Endothelial cell of umbilical vein (primary cell): ENCODE data around the gene GCNT1. TPM values are rescaled to one million over a fixed set of nuclear protein-coding genes. Genes with fewer than 3 reads are reported as not detected.

Experiments
- BruUV-seq: library from RNA; stranded (reverse); fragments of 400-500 nt; replicated peaks from 2 replicates; lab custom pipeline; 2021; lab: Mats Ljungman, UMichigan
- CTCF ChIA-PET: fragments of 300-600, 350-600 bp; sonication (Branson Sonifier 250); formaldehyde crosslinking; loops from one replicate; lab custom pipeline; 2021; ENCODE audit warnings: antibody characterized with exemption, inconsistent platforms; lab: Charles Lee
- POLR2A ChIA-PET: fragments of 300-600, 350-600 bp; sonication (Branson Sonifier 250); formaldehyde crosslinking; loops from one replicate; lab custom pipeline; 2021; ENCODE audit warnings: antibody characterized with exemption, inconsistent platforms; lab: Charles Lee
- DNase-seq: peaks from one replicate; pipeline ENCODE4 v3.0.0-alpha.2; 2011; ENCODE audit warnings: low read depth, low spot score
- FAIRE-seq: peaks from 2 replicates; lab custom pipeline; 2011; peaks lifted over from hg19 to GRCh38; lab: Jason Lieb, UNC
- H2AFZ ChIP-seq: 2 replicates; pipeline ENCODE4 v1.6.0; 2012; ENCODE audit warnings: low read depth, low read length, control low read depth, inconsistent platforms
- H3K27ac ChIP-seq: 2 replicates; pipeline ENCODE4 v1.5.1; 2011; ENCODE audit warnings: low read depth, mild to moderate bottlenecking, control low read depth, low read length, moderate library complexity; ENCODE audit not compliant: insufficient read depth
- H3K27me3 ChIP-seq, 2 experiments: 2 replicates each; pipeline versions ENCODE4 v1.6.0 to v1.6.1; 2011; ENCODE audit warnings: low read length in 2 of 2, mixed read lengths in 1 of 2; ENCODE audit not compliant: control insufficient read depth in 2 of 2, insufficient read depth in 2 of 2
- H3K36me3 ChIP-seq, 2 experiments: 2 replicates in 1 of 2; 3 replicates in 1 of 2; pipeline ENCODE4 v1.5.1; 2011; ENCODE audit warnings: low read length in 2 of 2, mild to moderate bottlenecking in 1 of 2, moderate library complexity in 1 of 2; ENCODE audit not compliant: control insufficient read depth in 2 of 2, insufficient read depth in 2 of 2; ENCODE audit errors: extremely low read depth in 1 of 2
- H3K4me1 ChIP-seq: 3 replicates; pipeline ENCODE4 v1.5.1; 2011; ENCODE audit warnings: mild to moderate bottlenecking, low read length; ENCODE audit not compliant: control insufficient read depth, insufficient read depth; ENCODE audit errors: extremely low read depth
- H3K4me2 ChIP-seq: 2 replicates; pipeline ENCODE4 v1.6.1; 2011; ENCODE audit warnings: low read length, control low read depth, mixed read lengths; ENCODE audit not compliant: insufficient read depth
- H3K4me3 ChIP-seq, 3 experiments: fragments of 200-600 bp in 1 of 3; sonication (generic), shearing (Covaris generic) in 1 of 3; replicated peaks in 1 of 3; 2 replicates each; pipeline ENCODE4 v1.5.1; 2011 to 2016; ENCODE audit warnings: control low read depth in 3 of 3, low read length in 3 of 3, mild to moderate bottlenecking in 2 of 3, inconsistent platforms in 1 of 3, low read depth in 1 of 3, moderate library complexity in 1 of 3; ENCODE audit not compliant: insufficient read depth in 1 of 3
- H3K79me2 ChIP-seq: 2 replicates; pipeline ENCODE4 v1.6.0; 2012; ENCODE audit warnings: low read length, inconsistent platforms; ENCODE audit not compliant: control insufficient read depth, insufficient read depth
- H3K9ac ChIP-seq: replicated peaks from 2 replicates; pipeline ENCODE3; 2011; ENCODE audit warnings: low read length, control low read depth; ENCODE audit not compliant: insufficient read depth; ENCODE audit errors: extremely low read depth
- H3K9me1 ChIP-seq: replicated peaks from 3 replicates; pipeline ENCODE4 v1.6.0; 2011; ENCODE audit warnings: mild to moderate bottlenecking, low read length; ENCODE audit not compliant: control insufficient read depth, insufficient read depth; ENCODE audit errors: extremely low read depth
- H3K9me3 ChIP-seq: replicated peaks from 2 replicates; pipeline ENCODE4 v1.5.1; 2012; ENCODE audit warnings: low read length, inconsistent platforms; ENCODE audit not compliant: control insufficient read depth, insufficient read depth
- H4K20me1 ChIP-seq: replicated peaks from 2 replicates; pipeline ENCODE3; 2011; ENCODE audit warnings: mild to moderate bottlenecking, low read length; ENCODE audit not compliant: control insufficient read depth, insufficient read depth; ENCODE audit errors: extremely low read depth
- EZH2 ChIP-seq: IDR thresholded peaks from 2 replicates; pipeline ENCODE4 v1.6.1; 2012; ENCODE audit warnings: borderline replicate concordance, low read depth, mild to moderate bottlenecking, moderate library complexity, low read length, inconsistent platforms; ENCODE audit not compliant: severe bottlenecking
- FOS ChIP-seq: IDR thresholded peaks from 2 replicates; pipeline ENCODE4 v1.6.1; 2011; ENCODE audit warnings: mild to moderate bottlenecking, low read length, moderate library complexity, borderline replicate concordance; ENCODE audit not compliant: insufficient read depth
- GATA2 ChIP-seq: IDR thresholded peaks from 2 replicates; pipeline ENCODE4 v1.7.0; 2011; ENCODE audit warnings: low read depth, mild to moderate bottlenecking, moderate library complexity, mixed read lengths, low read length; ENCODE audit not compliant: insufficient read length, insufficient read depth
- JUN ChIP-seq: IDR thresholded peaks from 2 replicates; pipeline ENCODE4 v1.6.1; 2011; ENCODE audit warnings: borderline replicate concordance, low read depth; ENCODE audit not compliant: insufficient read length, insufficient read depth
- MAX ChIP-seq: IDR thresholded peaks from 2 replicates; pipeline ENCODE4 v1.6.1; 2011; ENCODE audit not compliant: insufficient read depth, insufficient read length
- MYC ChIP-seq: IDR thresholded peaks from one replicate; pipeline ENCODE4 v1.6.1; 2011; ENCODE audit warnings: mild to moderate bottlenecking, low read depth, low read length
- POLR2A ChIP-seq: IDR thresholded peaks from 2 replicates; pipeline ENCODE4 v1.6.1; 2012; ENCODE audit warnings: low read depth, mild to moderate bottlenecking, control low read depth, low read length
- POLR2AphosphoS5 ChIP-seq: IDR thresholded peaks from 2 replicates; pipeline ENCODE4 v1.6.1; 2012; ENCODE audit warnings: low read depth, mild to moderate bottlenecking, control low read depth, low read length, moderate library complexity; ENCODE audit not compliant: insufficient read depth
- dilution Hi-C: fragments of 300-500 bp; cut with MboI; formaldehyde crosslinking; loops from one replicate; pipeline ENCODE4 v1.15.0; 2019; ENCODE audit warnings: low sequenced_read_pairs; ENCODE audit not compliant: extremely low pct_ligation_motif_present
- intact Hi-C: fragments of 100-400 bp; cut with micrococcal nuclease; formaldehyde crosslinking; loops from one replicate; pipeline ENCODE4 v1.10.0; 2022
- polyA plus RNA-seq, 4 experiments: library from polyadenylated mRNA; depleted of rRNA in 3 of 4; stranded (reverse) in 3 of 4; unstranded in 1 of 4; fragments of >200 nt; gene quantifications; 2 replicates each; pipeline versions ENCODE4 v1.2.1 to v1.2.3, GENCODE V29; 2011 to 2012; ENCODE audit warnings: missing spikeins in 1 of 4
- total RNA-seq: library from RNA; stranded (reverse); gene quantifications from 2 replicates; pipeline ENCODE4 v1.2.3, GENCODE V29; 2021
- TF ChIP-seq, protein P1 (sequence below), 2 donors: IDR thresholded peaks; 1 replicate in 1 of 2; 2 replicates in 1 of 2; pipeline ENCODE4 v1.5.1; 2011; ENCODE audit warnings: low read length in 2 of 2, mild to moderate bottlenecking in 2 of 2, moderate library complexity in 2 of 2, control low read depth in 1 of 2, inconsistent platforms in 1 of 2, low read depth in 1 of 2; ENCODE audit not compliant: insufficient read depth in 1 of 2; ENCODE audit errors: extremely low read depth in 1 of 2

GCNT1 gene
- total and polyA plus RNA-seq, 2 donors (not counting 3 experiments of a cell fraction or from before 2014, with no cell fraction given) = 18.1 to 30.9 TPM

- no peak for TF ChIP-seq EZH2
- TF ChIP-seq POLR2A = no peak
- TF ChIP-seq MYC = no peak
- no peak for TF ChIP-seq GATA2
- no peak for TF ChIP-seq POLR2AphosphoS5
- TF ChIP-seq, protein P1, sequence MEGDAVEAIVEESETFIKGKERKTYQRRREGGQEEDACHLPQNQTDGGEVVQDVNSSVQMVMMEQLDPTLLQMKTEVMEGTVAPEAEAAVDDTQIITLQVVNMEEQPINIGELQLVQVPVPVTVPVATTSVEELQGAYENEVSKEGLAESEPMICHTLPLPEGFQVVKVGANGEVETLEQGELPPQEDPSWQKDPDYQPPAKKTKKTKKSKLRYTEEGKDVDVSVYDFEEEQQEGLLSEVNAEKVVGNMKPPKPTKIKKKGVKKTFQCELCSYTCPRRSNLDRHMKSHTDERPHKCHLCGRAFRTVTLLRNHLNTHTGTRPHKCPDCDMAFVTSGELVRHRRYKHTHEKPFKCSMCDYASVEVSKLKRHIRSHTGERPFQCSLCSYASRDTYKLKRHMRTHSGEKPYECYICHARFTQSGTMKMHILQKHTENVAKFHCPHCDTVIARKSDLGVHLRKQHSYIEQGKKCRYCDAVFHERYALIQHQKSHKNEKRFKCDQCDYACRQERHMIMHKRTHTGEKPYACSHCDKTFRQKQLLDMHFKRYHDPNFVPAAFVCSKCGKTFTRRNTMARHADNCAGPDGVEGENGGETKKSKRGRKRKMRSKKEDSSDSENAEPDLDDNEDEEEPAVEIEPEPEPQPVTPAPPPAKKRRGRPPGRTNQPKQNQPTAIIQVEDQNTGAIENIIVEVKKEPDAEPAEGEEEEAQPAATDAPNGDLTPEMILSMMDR (IDR thresholded peaks at IDR 0.05; ENCODE audit: extremely low read depth in 1 of 2, insufficient read depth in 1 of 2, low read depth in 1 of 2, low read length in 2 of 2) = no peak
- no peak for TF ChIP-seq MAX
- TF ChIP-seq FOS = no peak
- TF ChIP-seq JUN = no peak
- Histone ChIP-seq H4K20me1 (no peaks in the 10 kb centered on the region), H3K4me3 (no peak overlapping the region), H3K9me3 (no peaks in the 10 kb centered on the region), H3K36me3 (no peaks in the 10 kb centered on the region), H3K27ac (no peak overlapping the region), H3K79me2 (no peaks in the 10 kb centered on the region), H3K9ac (no peak overlapping the region), H3K27me3 (no peaks in the 10 kb centered on the region), H2AFZ (no peak overlapping the region), H3K4me1 (no peaks in the 10 kb centered on the region), H3K4me2 (no peak overlapping the region), H3K9me1 (no peaks in the 10 kb centered on the region)
- ChIA-PET POLR2A (no interaction called here), CTCF (interaction anchor here (1.2 to 2.0 kb wide), 4 partner anchors 12 to 162 kb away, joined by 3 to 5 read pairs (median 4); partner anchors contain the start of gene GCNT1)
- dilution Hi-C loops (no loop called here), intact Hi-C loops (no loop called here)
- BruUV-seq = no TSS peak
- no peak for DNase-seq
- no peak for FAIRE-seq
Observed at GRCh38 chr9:76542360-76542759, 83.4 kb downstream of the GCNT1 start.
